ENCODE results near the gene COPB2. TPM values are rescaled to one million over a fixed set of nuclear protein-coding genes. Genes with fewer than 3 reads are reported as not detected.

The COPB2 gene
- total and polyA plus RNA-seq, 4 experiments from 2014 or later, result 55.1 to 80.6 (median 79.0) TPM

DNA sequence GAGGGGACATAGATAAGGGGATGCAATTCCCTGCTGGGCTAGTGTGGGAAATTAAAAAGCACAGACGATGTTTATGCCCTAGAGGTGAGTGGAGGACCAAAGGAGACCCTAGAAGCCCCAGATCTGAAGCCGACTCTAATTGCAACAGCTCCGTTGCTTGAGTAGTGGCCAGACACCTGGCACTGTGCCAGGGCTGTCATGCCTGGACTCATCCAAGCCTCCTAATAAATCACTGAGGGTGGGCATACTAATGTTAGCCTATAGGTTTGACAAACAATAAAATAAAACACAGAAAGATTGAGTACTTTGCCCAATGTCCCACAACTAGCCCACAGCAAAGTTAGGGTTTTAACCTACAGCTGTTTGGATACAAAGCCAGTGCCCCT lies 71.0 kb downstream of the COPB2 start:
- Histone ChIP-seq H3K4me3 (ENCODE audit: low read length in 2 of 2) (no peak overlapping the region), H3K36me3 (ENCODE audit: insufficient read depth, low read length) (no peaks in the 10 kb centered on the region), H3K4me1 (ENCODE audit: insufficient read depth, low read length) (no peaks in the 10 kb centered on the region), H3K9me3 (ENCODE audit: control insufficient read depth in 1 of 2, low read length in 2 of 2) (no peaks in the 10 kb centered on the region), H3K27me3 (ENCODE audit: insufficient read depth, low read length) (no peaks in the 10 kb centered on the region), H3K27ac (ENCODE audit: low read depth, low read length) (no peak overlapping the region)
- POLR2A ChIA-PET (ENCODE audit: partially characterized antibody), result no interaction called here
- Mint-ChIP-seq H3K4me1 (no peaks in the 10 kb centered on the region), H3K27me3 (peaks cover 12 to 23% of the 10 kb centered on the region in 2 donors), H3K4me3 (no peak overlapping the region), H3K27ac (no peak overlapping the region), H3K36me3 (no peaks in the 10 kb centered on the region), H3K9me3 (no peaks in the 10 kb centered on the region)
- CTCF ChIA-PET (ENCODE audit: partially characterized antibody), result interaction anchor here (1.3 to 3.6 kb wide), 2 partner anchors 10 to 207 kb away, joined by 5 to 16 read pairs; no protein-coding TSS in a partner anchor
- DNase-seq, result no peak
- intact Hi-C loops (cut with micrococcal nuclease), result no loop called here

DNA sequence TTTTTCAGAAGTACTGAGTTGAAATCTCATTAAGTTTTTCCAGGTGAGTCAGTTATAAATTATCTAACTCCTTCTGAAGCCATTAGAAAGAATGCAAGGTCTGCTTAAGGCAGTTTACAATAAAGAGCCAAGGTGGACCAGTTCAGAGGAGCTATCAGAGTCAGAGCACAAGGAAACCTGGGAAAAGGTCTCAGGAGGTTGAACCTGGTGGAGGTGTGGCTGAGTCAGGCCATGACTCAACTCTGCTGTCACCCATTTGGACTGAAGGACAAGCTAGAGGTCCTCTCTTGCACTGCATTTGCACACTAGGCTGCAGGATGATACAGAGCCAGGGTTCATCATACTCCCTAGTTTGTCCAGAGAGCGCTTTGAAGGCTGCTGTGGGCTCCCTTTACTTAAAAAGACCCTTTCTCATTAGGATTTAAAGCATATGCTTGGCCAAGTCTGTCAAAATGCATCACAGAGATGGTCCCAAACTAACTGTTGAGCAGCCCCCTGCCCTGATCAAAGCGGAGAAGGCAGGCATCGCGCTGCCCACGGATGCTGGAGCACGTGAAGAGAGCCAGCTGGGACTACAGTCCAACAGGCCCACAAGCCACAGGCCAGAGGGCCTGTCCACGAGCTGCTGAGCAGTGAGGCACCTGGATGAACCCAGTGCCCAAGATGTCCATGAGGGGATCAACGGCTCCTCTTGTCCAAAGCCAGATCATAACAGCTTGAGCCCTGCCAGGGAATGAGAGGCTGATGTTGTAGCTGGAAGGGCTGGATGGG lies 71.6 kb downstream of the COPB2 start:
- Histone ChIP-seq H3K4me3 (ENCODE audit: low read length in 2 of 2) (no peak overlapping the region), H3K9me3 (ENCODE audit: control insufficient read depth in 1 of 2, low read length in 2 of 2) (no peaks in the 10 kb centered on the region), H3K27ac (ENCODE audit: low read depth, low read length) (no peak overlapping the region), H3K27me3 (ENCODE audit: insufficient read depth, low read length) (no peaks in the 10 kb centered on the region), H3K4me1 (ENCODE audit: insufficient read depth, low read length) (no peaks in the 10 kb centered on the region), H3K36me3 (ENCODE audit: insufficient read depth, low read length) (no peaks in the 10 kb centered on the region)
- ChIA-PET CTCF (ENCODE audit: partially characterized antibody) (interaction anchor here (3.6 kb wide), 1 partner anchor 11 kb away, joined by 16 read pairs; no protein-coding TSS in a partner anchor), POLR2A (ENCODE audit: partially characterized antibody) (no interaction called here)
- intact Hi-C loops (cut with micrococcal nuclease), result no loop called here
- no peak overlapping the region for H3K4me3 Mint-ChIP-seq
- H3K27me3 Mint-ChIP-seq, result peaks cover 15 to 24% of the 10 kb centered on the region in 2 donors
- H3K9me3 Mint-ChIP-seq, result no peaks in the 10 kb centered on the region
- no peaks in the 10 kb centered on the region for H3K4me1 Mint-ChIP-seq
- H3K36me3 Mint-ChIP-seq, result no peaks in the 10 kb centered on the region
- no peak for DNase-seq
- H3K27ac Mint-ChIP-seq, result no peak overlapping the region

DNA sequence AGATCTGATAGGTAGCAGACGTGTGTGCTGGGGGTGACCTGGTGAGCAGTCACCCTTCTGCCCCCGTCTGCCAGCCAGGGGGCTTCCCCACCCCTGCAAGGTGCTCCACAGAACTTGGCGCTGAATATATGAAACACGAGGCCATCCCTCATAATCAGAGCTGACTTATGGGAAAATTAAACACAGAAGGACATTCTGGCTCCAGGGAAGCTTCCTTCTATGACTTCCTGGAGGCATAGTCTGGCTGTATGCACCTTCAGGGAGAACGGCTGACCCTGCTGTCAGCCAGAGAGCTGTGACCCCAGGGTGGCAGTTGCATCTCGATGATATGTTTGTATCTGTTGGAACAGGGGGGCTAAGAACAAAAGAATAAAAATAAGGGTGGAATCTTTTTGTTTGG lies 72.2 kb downstream of the COPB2 start:
- Histone ChIP-seq H3K36me3 (ENCODE audit: insufficient read depth, low read length) (no peaks in the 10 kb centered on the region), H3K9me3 (ENCODE audit: control insufficient read depth in 1 of 2, low read length in 2 of 2) (no peaks in the 10 kb centered on the region), H3K27me3 (ENCODE audit: insufficient read depth, low read length) (no peaks in the 10 kb centered on the region), H3K4me1 (ENCODE audit: insufficient read depth, low read length) (no peaks in the 10 kb centered on the region), H3K4me3 (ENCODE audit: low read length in 2 of 2) (no peak overlapping the region), H3K27ac (ENCODE audit: low read depth, low read length) (no peak overlapping the region)
- peaks cover 16 to 24% of the 10 kb centered on the region in 2 donors for H3K27me3 Mint-ChIP-seq
- no peak overlapping the region for H3K4me3 Mint-ChIP-seq
- CTCF ChIA-PET (ENCODE audit: partially characterized antibody), result interaction anchor here (3.6 kb wide), 1 partner anchor 11 kb away, joined by 16 read pairs; no protein-coding TSS in a partner anchor
- H3K9me3 Mint-ChIP-seq, result no peaks in the 10 kb centered on the region
- H3K27ac Mint-ChIP-seq, result no peak overlapping the region
- DNase-seq, result no peak
- no peaks in the 10 kb centered on the region for H3K36me3 Mint-ChIP-seq
- POLR2A ChIA-PET (ENCODE audit: partially characterized antibody), result no interaction called here
- intact Hi-C loops (cut with micrococcal nuclease), result no loop called here
- H3K4me1 Mint-ChIP-seq, result no peaks in the 10 kb centered on the region

DNA sequence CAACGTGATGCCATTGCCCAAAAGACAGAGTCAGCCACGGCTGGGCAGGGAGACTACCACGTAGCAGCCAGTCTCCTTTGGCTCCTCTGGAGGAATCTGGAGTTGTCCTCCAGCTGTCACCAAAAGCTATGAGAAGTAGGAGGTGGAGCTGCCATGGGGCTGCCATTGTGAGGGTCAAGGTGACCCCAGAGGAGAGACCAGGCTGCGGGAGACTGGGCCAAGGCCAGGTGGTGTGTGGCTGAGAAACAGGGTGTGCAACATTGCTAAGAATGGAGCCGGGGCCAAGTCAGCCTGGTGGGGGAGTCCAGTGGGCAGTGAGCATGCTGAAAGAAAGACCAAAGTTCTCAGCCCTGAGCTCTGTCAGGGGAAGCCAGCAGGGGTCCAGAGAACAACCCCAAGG lies 75.5 kb downstream of the COPB2 start:
- no peaks in the 10 kb centered on the region for H3K9me3 Mint-ChIP-seq
- ChIA-PET CTCF (ENCODE audit: partially characterized antibody) (no interaction called here), POLR2A (ENCODE audit: partially characterized antibody) (no interaction called here)
- Histone ChIP-seq H3K4me3 (ENCODE audit: low read length in 2 of 2) (no peak overlapping the region), H3K4me1 (ENCODE audit: insufficient read depth, low read length) (no peaks in the 10 kb centered on the region), H3K9me3 (ENCODE audit: control insufficient read depth in 1 of 2, low read length in 2 of 2) (no peaks in the 10 kb centered on the region), H3K27me3 (ENCODE audit: insufficient read depth, low read length) (no peaks in the 10 kb centered on the region), H3K36me3 (ENCODE audit: insufficient read depth, low read length) (no peaks in the 10 kb centered on the region), H3K27ac (ENCODE audit: low read depth, low read length) (no peak overlapping the region)
- intact Hi-C loops (cut with micrococcal nuclease), result no loop called here
- H3K27me3 Mint-ChIP-seq, result peaks cover 16 to 24% of the 10 kb centered on the region in 2 donors
- no peak overlapping the region for H3K27ac Mint-ChIP-seq
- H3K4me3 Mint-ChIP-seq, result no peak overlapping the region
- DNase-seq, result no peak
- no peaks in the 10 kb centered on the region for H3K36me3 Mint-ChIP-seq
- no peaks in the 10 kb centered on the region for H3K4me1 Mint-ChIP-seq

DNA sequence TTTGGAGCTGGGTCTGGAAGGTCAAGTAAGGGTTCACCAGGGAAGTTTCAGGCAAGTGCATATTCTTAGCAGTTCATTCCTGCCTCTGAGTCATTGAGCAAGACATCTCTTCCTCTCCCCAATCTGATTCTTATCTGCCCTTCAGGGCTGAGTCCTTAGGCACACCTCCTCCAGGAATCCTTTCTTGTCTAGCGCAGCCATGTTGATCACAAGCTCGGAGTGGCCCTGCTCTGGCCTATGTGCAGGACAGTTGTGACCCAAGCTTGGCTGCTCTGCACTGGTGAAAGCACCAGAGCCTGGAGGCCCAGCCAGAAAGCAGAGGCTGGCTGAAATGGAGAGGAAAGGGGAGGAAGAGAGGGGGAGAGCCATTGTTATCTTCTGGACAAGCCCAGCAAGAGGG lies 76.5 kb downstream of the COPB2 start:
- Mint-ChIP-seq H3K27ac (no peak overlapping the region), H3K4me3 (no peak overlapping the region)
- POLR2A ChIA-PET (ENCODE audit: partially characterized antibody), result no interaction called here

DNA sequence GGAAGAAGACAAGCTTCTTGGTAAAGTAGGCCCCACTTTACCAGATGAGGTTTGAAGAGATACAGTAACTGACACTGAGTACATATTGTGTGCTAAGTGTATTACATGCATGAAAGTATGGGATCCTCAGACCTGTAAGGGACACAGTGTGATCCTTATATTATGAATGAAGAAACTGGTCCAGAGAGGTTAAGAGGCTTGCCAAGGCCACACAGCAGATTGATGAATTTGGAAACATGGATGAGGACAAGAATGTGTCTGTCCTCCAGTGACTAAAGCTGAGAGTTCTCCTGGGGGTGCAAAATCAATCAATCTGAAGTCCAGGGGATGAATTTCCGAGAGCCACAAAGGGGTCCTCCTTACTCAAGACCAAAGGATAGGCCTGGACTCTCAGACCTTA lies 77.0 kb downstream of the COPB2 start:
- no peak for DNase-seq
- H3K4me3 Mint-ChIP-seq, result no peak overlapping the region
- peaks cover 0 to 2% (median 0%) of the 10 kb centered on the region in 8 donors for H3K9me3 Mint-ChIP-seq
- Histone ChIP-seq H3K9me3 (ENCODE audit: control insufficient read depth in 1 of 2, low read length in 2 of 2) (no peaks in the 10 kb centered on the region), H3K27ac (ENCODE audit: low read depth, low read length) (no peak overlapping the region), H3K4me3 (ENCODE audit: low read length in 2 of 2) (no peak overlapping the region), H3K4me1 (ENCODE audit: insufficient read depth, low read length) (no peaks in the 10 kb centered on the region), H3K27me3 (ENCODE audit: insufficient read depth, low read length) (no peaks in the 10 kb centered on the region), H3K36me3 (ENCODE audit: insufficient read depth, low read length) (no peaks in the 10 kb centered on the region)
- POLR2A ChIA-PET (ENCODE audit: partially characterized antibody), result no interaction called here
- peaks cover 16 to 23% of the 10 kb centered on the region in 2 donors for H3K27me3 Mint-ChIP-seq
- H3K4me1 Mint-ChIP-seq, result no peaks in the 10 kb centered on the region
- no peak overlapping the region for H3K27ac Mint-ChIP-seq
- CTCF ChIA-PET (ENCODE audit: partially characterized antibody), result no interaction called here
- intact Hi-C loops (cut with micrococcal nuclease), result no loop called here
- H3K36me3 Mint-ChIP-seq, result no peaks in the 10 kb centered on the region

More for the DNA sequence above, 76.5 kb downstream of the COPB2 start:
- H3K4me1 ChIP-seq (ENCODE audit: insufficient read depth, low read length), result no peaks in the 10 kb centered on the region
- intact Hi-C loops (cut with micrococcal nuclease), result no loop called here
- CTCF ChIA-PET (ENCODE audit: partially characterized antibody), result no interaction called here
- H3K36me3 ChIP-seq (ENCODE audit: insufficient read depth, low read length), result no peaks in the 10 kb centered on the region
- Mint-ChIP-seq H3K4me1 (no peaks in the 10 kb centered on the region), H3K9me3 (no peaks in the 10 kb centered on the region), H3K27me3 (peaks cover 16 to 24% of the 10 kb centered on the region in 2 donors), H3K36me3 (no peaks in the 10 kb centered on the region)
- no peak overlapping the region for H3K27ac ChIP-seq (ENCODE audit: low read depth, low read length)
- no peaks in the 10 kb centered on the region for H3K9me3 ChIP-seq (ENCODE audit: control insufficient read depth in 1 of 2, low read length in 2 of 2)
- no peaks in the 10 kb centered on the region for H3K27me3 ChIP-seq (ENCODE audit: insufficient read depth, low read length)
- H3K4me3 ChIP-seq (ENCODE audit: low read length in 2 of 2), result no peak overlapping the region
- DNase-seq, result no peak

DNA sequence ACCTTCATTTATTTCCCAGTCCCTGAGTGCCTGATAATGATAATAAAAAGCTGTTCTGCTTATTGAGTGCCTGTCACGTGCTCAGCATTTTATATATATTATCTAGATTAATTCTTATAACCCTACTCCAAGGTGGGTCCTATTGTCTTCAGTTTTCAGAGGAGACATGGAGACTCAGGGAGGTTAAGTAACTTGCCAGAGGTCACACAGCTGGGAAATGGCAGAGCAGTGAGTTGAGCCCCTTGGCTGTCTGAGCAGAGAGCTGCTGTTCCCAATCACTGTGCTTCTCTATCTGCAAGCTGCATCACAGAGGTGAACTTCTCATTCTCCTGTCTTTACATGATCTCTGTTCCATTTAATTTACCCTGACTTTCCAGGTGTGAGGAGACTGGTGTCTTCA lies 77.9 kb downstream of the COPB2 start:
- Mint-ChIP-seq H3K9me3 (peaks cover 0 to 2% (median 0%) of the 10 kb centered on the region in 8 donors), H3K36me3 (no peaks in the 10 kb centered on the region), H3K4me1 (no peaks in the 10 kb centered on the region), H3K27ac (no peak overlapping the region), H3K27me3 (peaks cover 12 to 22% of the 10 kb centered on the region in 2 donors), H3K4me3 (no peak overlapping the region)
- Histone ChIP-seq H3K9me3 (ENCODE audit: control insufficient read depth in 1 of 2, low read length in 2 of 2) (no peaks in the 10 kb centered on the region), H3K27ac (ENCODE audit: low read depth, low read length) (no peak overlapping the region), H3K4me1 (ENCODE audit: insufficient read depth, low read length) (no peaks in the 10 kb centered on the region), H3K27me3 (ENCODE audit: insufficient read depth, low read length) (no peaks in the 10 kb centered on the region), H3K4me3 (ENCODE audit: low read length in 2 of 2) (no peak overlapping the region), H3K36me3 (ENCODE audit: insufficient read depth, low read length) (no peaks in the 10 kb centered on the region)
- intact Hi-C loops (cut with micrococcal nuclease), result no loop called here
- POLR2A ChIA-PET (ENCODE audit: partially characterized antibody), result no interaction called here
- CTCF ChIA-PET (ENCODE audit: partially characterized antibody), result no interaction called here
- DNase-seq, result no peak

All from CD4-positive, alpha-beta memory T cell (primary cell).